Measurements from ENCODE around the gene TEX52. TPM values are rescaled to one million over a fixed set of nuclear protein-coding genes. Genes with fewer than 3 reads are reported as not detected.

TEX52 gene
- total RNA-seq, 1 experiment from 2014 or later: not detected

- CTCF ChIA-PET: no interaction called here
- no peak overlapping the region for H3K27ac Mint-ChIP-seq (ENCODE audit: unreplicated experiment)
Observed at GRCh38 chr12:2824541-2824940, 32.3 kb downstream of the TEX52 start.

GRCh38 chr12:2823483-2823882, 33.4 kb downstream of the TEX52 start:
- Mint-ChIP-seq H3K27ac (ENCODE audit: unreplicated experiment) (no peak overlapping the region), H3K4me3 (ENCODE audit: low read depth, unreplicated experiment) (no peak overlapping the region), H3K36me3 (ENCODE audit: insufficient read depth, unreplicated experiment) (peaks cover 7% of the 10 kb centered on the region), H3K4me1 (ENCODE audit: low read depth, unreplicated experiment) (no peaks in the 10 kb centered on the region), H3K27me3 (ENCODE audit: unreplicated experiment) (no peaks in the 10 kb centered on the region), H3K9me3 (ENCODE audit: low read depth, unreplicated experiment) (no peaks in the 10 kb centered on the region)
- no peak for DNase-seq
- no TSS peak for BruUV-seq (replicated peaks)
- intact Hi-C loops (cut with micrococcal nuclease; ENCODE audit: unreplicated experiment): no loop called here
- CTCF ChIA-PET: no interaction called here
- no peak for TF ChIP-seq CTCF (IDR thresholded peaks at IDR 0.05; ENCODE audit: unreplicated experiment)

More at GRCh38 chr12:2824541-2824940, 32.3 kb downstream of the TEX52 start:
- H3K4me1 Mint-ChIP-seq (ENCODE audit: low read depth, unreplicated experiment): no peaks in the 10 kb centered on the region
- H3K36me3 Mint-ChIP-seq (ENCODE audit: insufficient read depth, unreplicated experiment): peaks cover 7% of the 10 kb centered on the region
- intact Hi-C loops (cut with micrococcal nuclease; ENCODE audit: unreplicated experiment): no loop called here
- H3K4me3 Mint-ChIP-seq (ENCODE audit: low read depth, unreplicated experiment): no peak overlapping the region
- no peak for DNase-seq
- H3K27me3 Mint-ChIP-seq (ENCODE audit: unreplicated experiment): no peaks in the 10 kb centered on the region
- TF ChIP-seq CTCF (IDR thresholded peaks at IDR 0.05; ENCODE audit: unreplicated experiment): no peak
- no peaks in the 10 kb centered on the region for H3K9me3 Mint-ChIP-seq (ENCODE audit: low read depth, unreplicated experiment)
- BruUV-seq (replicated peaks): no TSS peak

- CTCF ChIA-PET: no interaction called here
- H3K27ac Mint-ChIP-seq (ENCODE audit: unreplicated experiment): no peak overlapping the region
- DNase-seq: no peak
- H3K4me1 Mint-ChIP-seq (ENCODE audit: low read depth, unreplicated experiment): no peaks in the 10 kb centered on the region
- BruUV-seq (replicated peaks): no TSS peak
- intact Hi-C loops (cut with micrococcal nuclease; ENCODE audit: unreplicated experiment): no loop called here
- no peaks in the 10 kb centered on the region for H3K27me3 Mint-ChIP-seq (ENCODE audit: unreplicated experiment)
- H3K36me3 Mint-ChIP-seq (ENCODE audit: insufficient read depth, unreplicated experiment): peaks cover 11% of the 10 kb centered on the region
- no peak overlapping the region for H3K4me3 Mint-ChIP-seq (ENCODE audit: low read depth, unreplicated experiment)
- no peak for TF ChIP-seq CTCF (IDR thresholded peaks at IDR 0.05; ENCODE audit: unreplicated experiment)
- no peaks in the 10 kb centered on the region for H3K9me3 Mint-ChIP-seq (ENCODE audit: low read depth, unreplicated experiment)
Observed at GRCh38 chr12:2820432-2820831, 36.4 kb downstream of the TEX52 start.

GRCh38 chr12:2819810-2820209, 37.0 kb downstream of the TEX52 start:
- CTCF ChIA-PET: no interaction called here
- TF ChIP-seq CTCF (IDR thresholded peaks at IDR 0.05; ENCODE audit: unreplicated experiment): no peak
- H3K9me3 Mint-ChIP-seq (ENCODE audit: low read depth, unreplicated experiment): no peaks in the 10 kb centered on the region
- BruUV-seq (replicated peaks): no TSS peak
- no peak for DNase-seq
- no peaks in the 10 kb centered on the region for H3K27me3 Mint-ChIP-seq (ENCODE audit: unreplicated experiment)
- H3K27ac Mint-ChIP-seq (ENCODE audit: unreplicated experiment): no peak overlapping the region
- no peak overlapping the region for H3K4me3 Mint-ChIP-seq (ENCODE audit: low read depth, unreplicated experiment)
- intact Hi-C loops (cut with micrococcal nuclease; ENCODE audit: unreplicated experiment): no loop called here
- no peaks in the 10 kb centered on the region for H3K4me1 Mint-ChIP-seq (ENCODE audit: low read depth, unreplicated experiment)
- H3K36me3 Mint-ChIP-seq (ENCODE audit: insufficient read depth, unreplicated experiment): peaks cover 11% of the 10 kb centered on the region
